GM23248 (cell line): ENCODE measurements around the gene SSX1. TPM values are rescaled to one million over a fixed set of nuclear protein-coding genes. Genes with fewer than 3 reads are reported as not detected.
"Not testable (repeated sequence)": the region's sequence is repeated elsewhere in the genome, so short reads cannot be mapped to it uniquely, and the experiment has no call there.

ENCODE experiments used
- DNase-seq: peaks from one replicate; pipeline ENCODE4 v3.0.0-alpha.2; 2015
- H2AFZ ChIP-seq: fragments of 200-600 bp; sonication (generic); 2 replicates; pipeline ENCODE4 v1.6.1; 2016; ENCODE audit warnings: antibody characterized with exemption
- H3F3A ChIP-seq: fragments of 200-600 bp; sonication (generic); 2 replicates; pipeline ENCODE4 v1.6.1; 2016; ENCODE audit warnings: mild to moderate bottlenecking, antibody characterized with exemption, mixed run types; ENCODE audit not compliant: insufficient read depth
- H3K27ac ChIP-seq: fragments of 200-600 bp; sonication (generic); 2 replicates; pipeline ENCODE4 v1.5.1; 2016; ENCODE audit warnings: mild to moderate bottlenecking
- H3K27me3 ChIP-seq: fragments of 200-600 bp; sonication (generic); replicated peaks from 2 replicates; pipeline ENCODE4 v1.6.1; 2016; ENCODE audit warnings: mild to moderate bottlenecking; ENCODE audit not compliant: insufficient read depth
- H3K36me3 ChIP-seq: fragments of 200-600 bp; sonication (generic); 2 replicates; pipeline ENCODE4 v1.6.1; 2016; ENCODE audit warnings: low read depth, mild to moderate bottlenecking
- H3K4me1 ChIP-seq: fragments of 200-600 bp; sonication (generic); 2 replicates; pipeline ENCODE4 v1.6.1; 2016; ENCODE audit warnings: mild to moderate bottlenecking; ENCODE audit not compliant: insufficient read depth
- H3K4me2 ChIP-seq: fragments of 200-600 bp; sonication (generic); one replicate; pipeline ENCODE4 v1.6.1; 2016; ENCODE audit warnings: mild to moderate bottlenecking; ENCODE audit not compliant: unreplicated experiment
- H3K4me3 ChIP-seq: fragments of 200-600 bp; sonication (generic); 2 replicates; pipeline ENCODE4 v1.5.1; 2016; ENCODE audit warnings: mild to moderate bottlenecking
- H3K79me2 ChIP-seq: fragments of 200-600 bp; sonication (generic); 2 replicates; pipeline ENCODE4 v1.6.1; 2016; ENCODE audit warnings: mild to moderate bottlenecking; ENCODE audit not compliant: insufficient read depth
- H3K9ac ChIP-seq: fragments of 200-600 bp; sonication (generic); 2 replicates; pipeline ENCODE4 v1.6.1; 2016; ENCODE audit warnings: mild to moderate bottlenecking
- H3K9me2 ChIP-seq: fragments of 200-600 bp; sonication (generic); 2 replicates; pipeline ENCODE4 v1.6.1; 2016; ENCODE audit warnings: mixed run types, mild to moderate bottlenecking, moderate library complexity; ENCODE audit not compliant: insufficient read depth
- H3K9me3 ChIP-seq: fragments of 200-600 bp; sonication (generic); one replicate; pipeline ENCODE4 v1.6.1; 2017; ENCODE audit warnings: low read depth
- H4K20me1 ChIP-seq: fragments of 200-600 bp; sonication (generic); 2 replicates; pipeline ENCODE4 v1.6.0; 2016; ENCODE audit not compliant: insufficient read depth
- WGBS, 2 experiments: methylation state at CpG; one replicate each; pipeline ENCODE4 v1.1.6; 2015 to 2017; ENCODE audit warnings: low lambda C conversion rate in 2 of 2, low coverage in 1 of 2; ENCODE audit errors: missing lambda C conversion rate in 2 of 2; 5-methylcytosine and 5-hydroxymethylcytosine counted together
- in situ Hi-C: fragments of 300-500 bp; cut with MboI; formaldehyde crosslinking; loops from 2 replicates; pipeline ENCODE4 v1.15.0; 2020
- polyA plus RNA-seq: library from polyadenylated mRNA; unstranded; fragments of >200 nt; fragmentation: Nextera tagmentation; extraction: Ambion mirVana; gene quantifications from 2 replicates; pipeline ENCODE4 v1.2.1, GENCODE V29; 2016
- total RNA-seq: library from RNA; depleted of rRNA; stranded (reverse); fragments of >200 nt; shearing (Covaris generic); gene quantifications from 2 replicates; pipeline ENCODE4 v1.2.3, GENCODE V29; 2014; rRNA removed

SSX1 gene
- not detected in 2 replicates for total RNA-seq
- polyA plus RNA-seq: not detected in 2 replicates

GRCh38 chrX:48255062-48255796 lies at the start of gene SSX1:
Gene SSX1 (plus strand): TSS chrX:48255392. CDS start chrX:48257242, 1,850 bp downstream.
- H3K4me3 ChIP-seq, H3K4me2 ChIP-seq, H3K36me3 ChIP-seq, H3K27me3 ChIP-seq, H3K27ac ChIP-seq, DNase-seq, in situ Hi-C loops, H2AFZ ChIP-seq, H3K79me2 ChIP-seq, H3K9me3 ChIP-seq, H4K20me1 ChIP-seq, H3F3A ChIP-seq, H3K4me1 ChIP-seq, H3K9me2 ChIP-seq, H3K9ac ChIP-seq: not testable (repeated sequence)
- WGBS, 2 experiments: 63 to 65% methylated on average over 7 to 20 of the region's 20 CpGs

- 2 to 3% methylated on average over 4 of the region's 4 CpGs for WGBS, 2 experiments
- H3K9ac ChIP-seq, in situ Hi-C loops, H3K4me2 ChIP-seq, H3F3A ChIP-seq, H3K9me3 ChIP-seq, H3K27me3 ChIP-seq, H3K27ac ChIP-seq, H3K9me2 ChIP-seq, H2AFZ ChIP-seq, H3K79me2 ChIP-seq, H3K4me3 ChIP-seq, H3K4me1 ChIP-seq, H4K20me1 ChIP-seq, DNase-seq, H3K36me3 ChIP-seq: not testable (repeated sequence)
Measured at GRCh38 chrX:48214341-48214740, 40.9 kb upstream of the SSX1 start.

- H4K20me1 ChIP-seq, H3K36me3 ChIP-seq, H3K27ac ChIP-seq, DNase-seq, H3K27me3 ChIP-seq, H3K79me2 ChIP-seq, in situ Hi-C loops, H3K9me2 ChIP-seq, H3F3A ChIP-seq, H3K9me3 ChIP-seq, H3K4me3 ChIP-seq, H3K4me1 ChIP-seq, H3K4me2 ChIP-seq, H2AFZ ChIP-seq, H3K9ac ChIP-seq: not testable (repeated sequence)
- 45 to 86% methylated on average over 1 to 4 of the region's 4 CpGs for WGBS, 2 experiments
Measured at GRCh38 chrX:48224196-48224595, 31.0 kb upstream of the SSX1 start.

GRCh38 chrX:48252945-48253344 lies 2.2 kb upstream of the SSX1 start:
- H3K4me2 ChIP-seq, H3F3A ChIP-seq, H3K79me2 ChIP-seq, H3K27me3 ChIP-seq, in situ Hi-C loops, H3K9me2 ChIP-seq, H3K9me3 ChIP-seq, H3K4me3 ChIP-seq, H3K4me1 ChIP-seq, H4K20me1 ChIP-seq, H3K9ac ChIP-seq, H3K36me3 ChIP-seq, H3K27ac ChIP-seq, DNase-seq, H2AFZ ChIP-seq: not testable (repeated sequence)
- WGBS, 2 experiments: 24 to 34% methylated on average over 4 to 5 of the region's 6 CpGs

DNA sequence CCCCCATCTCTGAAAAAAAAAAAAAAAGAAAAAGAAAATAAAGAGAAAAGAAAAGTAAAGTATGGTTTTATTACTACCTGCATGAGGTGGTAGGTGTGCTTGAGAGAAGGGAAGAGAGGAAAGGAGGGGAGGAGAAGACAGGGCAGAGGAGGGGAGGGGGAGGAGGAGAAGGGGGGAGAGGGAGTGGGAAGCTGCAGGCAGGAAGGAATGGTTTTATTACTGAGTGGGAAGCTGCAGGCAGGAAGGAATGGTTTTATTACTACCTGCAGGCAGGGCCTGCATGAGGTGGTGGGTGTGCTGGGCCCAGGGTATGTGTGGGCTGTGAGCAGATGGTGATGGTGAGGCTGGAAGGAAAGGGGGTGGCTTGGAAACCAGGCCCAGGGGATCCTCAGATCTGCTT lies 19.2 kb downstream of the SSX1 start:
- H3F3A ChIP-seq, H3K79me2 ChIP-seq, H3K27me3 ChIP-seq, in situ Hi-C loops, H3K4me2 ChIP-seq, DNase-seq, H3K4me3 ChIP-seq, H3K36me3 ChIP-seq, H3K9me3 ChIP-seq, H3K27ac ChIP-seq, H4K20me1 ChIP-seq, H3K9ac ChIP-seq, H3K4me1 ChIP-seq, H2AFZ ChIP-seq, H3K9me2 ChIP-seq: not testable (repeated sequence)
